ENCODE data around the gene PSORS1C2. TPM values are rescaled to one million over a fixed set of nuclear protein-coding genes. Genes with fewer than 3 reads are reported as not detected.

The PSORS1C2 gene
- total RNA-seq, 1 experiment from 2014 or later = 0.33 TPM

DNA sequence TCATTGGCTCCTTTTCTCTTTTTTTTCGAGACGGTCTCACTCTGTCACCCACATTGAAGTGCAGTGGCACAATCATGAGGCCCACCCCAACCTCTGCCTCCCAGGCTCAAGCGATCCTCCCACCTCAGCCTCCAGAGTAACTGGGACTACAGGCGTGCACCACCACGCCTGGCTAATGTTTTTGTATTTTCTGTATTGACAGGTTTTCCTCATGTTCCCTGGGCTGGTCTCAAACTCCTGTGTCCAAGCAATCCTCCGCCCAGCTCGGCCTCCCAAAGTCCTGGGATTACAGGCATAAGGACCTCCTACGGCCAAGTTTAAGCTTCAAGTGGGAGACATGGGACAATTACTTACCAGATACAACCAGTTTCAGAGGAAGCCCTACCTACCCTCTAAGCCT, 41.0 kb upstream of the PSORS1C2 start:
- H3K9me3 Mint-ChIP-seq = no peaks in the 10 kb centered on the region
- H2AFZ ChIP-seq (ENCODE audit: low read length) = no peak overlapping the region
- TF ChIP-seq, protein P1, sequence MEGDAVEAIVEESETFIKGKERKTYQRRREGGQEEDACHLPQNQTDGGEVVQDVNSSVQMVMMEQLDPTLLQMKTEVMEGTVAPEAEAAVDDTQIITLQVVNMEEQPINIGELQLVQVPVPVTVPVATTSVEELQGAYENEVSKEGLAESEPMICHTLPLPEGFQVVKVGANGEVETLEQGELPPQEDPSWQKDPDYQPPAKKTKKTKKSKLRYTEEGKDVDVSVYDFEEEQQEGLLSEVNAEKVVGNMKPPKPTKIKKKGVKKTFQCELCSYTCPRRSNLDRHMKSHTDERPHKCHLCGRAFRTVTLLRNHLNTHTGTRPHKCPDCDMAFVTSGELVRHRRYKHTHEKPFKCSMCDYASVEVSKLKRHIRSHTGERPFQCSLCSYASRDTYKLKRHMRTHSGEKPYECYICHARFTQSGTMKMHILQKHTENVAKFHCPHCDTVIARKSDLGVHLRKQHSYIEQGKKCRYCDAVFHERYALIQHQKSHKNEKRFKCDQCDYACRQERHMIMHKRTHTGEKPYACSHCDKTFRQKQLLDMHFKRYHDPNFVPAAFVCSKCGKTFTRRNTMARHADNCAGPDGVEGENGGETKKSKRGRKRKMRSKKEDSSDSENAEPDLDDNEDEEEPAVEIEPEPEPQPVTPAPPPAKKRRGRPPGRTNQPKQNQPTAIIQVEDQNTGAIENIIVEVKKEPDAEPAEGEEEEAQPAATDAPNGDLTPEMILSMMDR (conservative IDR thresholded peaks at IDR 0.05) = no peak
- H4K20me1 ChIP-seq (ENCODE audit: control insufficient read depth, insufficient read depth, insufficient read length) = no peaks in the 10 kb centered on the region
- no peak overlapping the region for H3K56ac ChIP-seq (ENCODE audit: insufficient read length, low read depth, low read length)
- no peaks in the 10 kb centered on the region for H3K23me2 ChIP-seq (ENCODE audit: insufficient read length, low read depth, low read length, poor library complexity, severe bottlenecking)
- H3K9me3 ChIP-seq (ENCODE audit: control insufficient read depth, low read depth, low read length) = no peaks in the 10 kb centered on the region
- H4K5ac ChIP-seq (ENCODE audit: insufficient read length, low read depth, low read length) = no peak overlapping the region
- no CpG with 5 or more reads among the region's 8 CpGs for WGBS (ENCODE audit: extremely low coverage, insufficient read length, low lambda C conversion rate)
- no peaks in the 10 kb centered on the region for H3K27me3 ChIP-seq (ENCODE audit: insufficient read depth, low read length)
- DNase-seq = no peak
- no peak overlapping the region for H2BK12ac ChIP-seq (ENCODE audit: insufficient read length, low read depth, low read length)
- no peak overlapping the region for H3T11ph ChIP-seq (ENCODE audit: low read length)
- no peak overlapping the region for H3K18ac ChIP-seq (ENCODE audit: insufficient read length, low read depth, low read length)
- no peak overlapping the region for H3K23ac ChIP-seq (ENCODE audit: insufficient read length, low read depth, low read length)
- no peak overlapping the region for H2AK5ac ChIP-seq (ENCODE audit: insufficient read length, low read length)
- no peak overlapping the region for H2BK5ac ChIP-seq (ENCODE audit: insufficient read length, low read length)
- H3K79me1 ChIP-seq (ENCODE audit: insufficient read depth, low read depth, low read length, poor library complexity, severe bottlenecking) = no peaks in the 10 kb centered on the region
- no peak overlapping the region for H3K27ac Mint-ChIP-seq
- H3K27me3 Mint-ChIP-seq (ENCODE audit: low read depth) = 0 out of 2 replicates have a peak, but pooled peaks cover 1% of the 10 kb centered on the region
- no peak overlapping the region for H3K4me2 ChIP-seq (ENCODE audit: insufficient read depth, insufficient read length, low read length)
- no peak overlapping the region for H3K4ac ChIP-seq (ENCODE audit: low read depth, low read length)
- no peak overlapping the region for H2BK120ac ChIP-seq (ENCODE audit: low read depth, low read length, poor library complexity, severe bottlenecking)
- H3K79me2 ChIP-seq (ENCODE audit: insufficient read depth, low read length) = no peaks in the 10 kb centered on the region; the same call in 1 of the 2 replicates
- H3K9ac ChIP-seq (ENCODE audit: extremely low read depth, insufficient read length, low read length) = no peak overlapping the region
- peaks cover 2% of the 10 kb centered on the region; the same call in 1 of the 2 replicates for H3K4me1 ChIP-seq (ENCODE audit: insufficient read depth, low read length)
- no peak overlapping the region for H3K4me3 Mint-ChIP-seq
- no peak overlapping the region for H2BK20ac ChIP-seq (ENCODE audit: low read depth, low read length, poor library complexity, severe bottlenecking)
- no peak overlapping the region for H4K8ac ChIP-seq (replicated peaks; ENCODE audit: insufficient read length, low read depth, low read length)
- no peak overlapping the region for H3K14ac ChIP-seq (ENCODE audit: insufficient read depth, low read length)
- peaks cover 0 to 6% (median 4%) of the 10 kb centered on the region in 3 experiments; a peak in 4 of 7 replicates for H3K36me3 Mint-ChIP-seq (ENCODE audit: insufficient read depth in 1 of 3, low read depth in 3 of 3)
- H4K91ac ChIP-seq (ENCODE audit: insufficient read length, low read depth, low read length) = no peak overlapping the region
- H2BK15ac ChIP-seq (ENCODE audit: low read depth, low read length) = no peak overlapping the region
- peaks cover 31 to 41% of the 10 kb centered on the region in 2 experiments for H3K4me1 Mint-ChIP-seq
- H3K27ac ChIP-seq (ENCODE audit: insufficient read length, low read depth, low read length) = no peak overlapping the region
